ENCODE measurements around the gene NPPB.

NPPB gene

DNA sequence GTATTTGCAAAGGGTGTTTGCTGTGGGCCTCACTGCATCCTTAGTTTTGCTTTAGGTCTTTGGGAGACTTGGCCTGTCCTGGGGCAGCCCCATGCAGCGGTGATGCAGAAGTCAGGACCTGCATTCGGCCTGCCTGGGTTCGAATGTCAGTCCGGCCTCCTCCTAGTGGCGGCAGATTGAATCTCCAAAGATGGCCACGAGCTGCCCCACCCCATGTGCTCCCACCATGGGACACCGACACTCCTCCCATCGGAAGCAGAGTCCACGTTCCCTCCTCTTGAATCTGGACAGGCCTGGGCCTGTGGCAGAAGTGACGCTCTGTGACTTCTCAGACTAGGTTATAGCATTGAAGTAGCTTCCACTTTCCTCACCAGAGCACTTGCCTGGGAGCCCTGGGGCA, 16.3 kb upstream of the NPPB start:
- TF ChIP-seq, protein P1, sequence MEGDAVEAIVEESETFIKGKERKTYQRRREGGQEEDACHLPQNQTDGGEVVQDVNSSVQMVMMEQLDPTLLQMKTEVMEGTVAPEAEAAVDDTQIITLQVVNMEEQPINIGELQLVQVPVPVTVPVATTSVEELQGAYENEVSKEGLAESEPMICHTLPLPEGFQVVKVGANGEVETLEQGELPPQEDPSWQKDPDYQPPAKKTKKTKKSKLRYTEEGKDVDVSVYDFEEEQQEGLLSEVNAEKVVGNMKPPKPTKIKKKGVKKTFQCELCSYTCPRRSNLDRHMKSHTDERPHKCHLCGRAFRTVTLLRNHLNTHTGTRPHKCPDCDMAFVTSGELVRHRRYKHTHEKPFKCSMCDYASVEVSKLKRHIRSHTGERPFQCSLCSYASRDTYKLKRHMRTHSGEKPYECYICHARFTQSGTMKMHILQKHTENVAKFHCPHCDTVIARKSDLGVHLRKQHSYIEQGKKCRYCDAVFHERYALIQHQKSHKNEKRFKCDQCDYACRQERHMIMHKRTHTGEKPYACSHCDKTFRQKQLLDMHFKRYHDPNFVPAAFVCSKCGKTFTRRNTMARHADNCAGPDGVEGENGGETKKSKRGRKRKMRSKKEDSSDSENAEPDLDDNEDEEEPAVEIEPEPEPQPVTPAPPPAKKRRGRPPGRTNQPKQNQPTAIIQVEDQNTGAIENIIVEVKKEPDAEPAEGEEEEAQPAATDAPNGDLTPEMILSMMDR (IDR thresholded peaks at IDR 0.05; ENCODE audit: borderline replicate concordance, control extremely low read depth, extremely low read depth, insufficient read depth, missing control alignments), result no peak
- DNase-seq (ENCODE audit: low spot score), result no peak
- in situ Hi-C loops (cut with MboI; ENCODE audit: low sequenced_read_pairs, unreplicated experiment), result no loop called here

DNA sequence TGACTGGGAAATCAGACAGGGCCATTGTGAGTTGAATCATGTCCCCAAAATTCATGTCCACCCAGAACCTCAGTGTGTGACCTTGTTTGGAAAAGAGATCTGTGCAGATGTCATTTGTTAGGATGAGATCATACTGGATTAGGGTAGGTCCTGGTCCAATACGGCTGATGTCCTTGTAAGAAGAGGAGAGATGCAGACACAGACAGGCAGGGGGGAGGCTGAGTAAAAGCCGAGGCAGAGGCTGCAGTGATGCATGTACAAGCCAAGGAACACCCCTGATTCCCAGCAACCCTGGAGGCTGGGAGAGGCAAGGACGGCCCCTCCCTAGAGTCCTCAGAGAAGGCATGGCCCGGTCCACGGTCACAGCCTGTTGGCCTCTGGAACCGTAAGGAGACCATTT, 15.9 kb upstream of the NPPB start:
- in situ Hi-C loops (cut with MboI; ENCODE audit: low sequenced_read_pairs, unreplicated experiment), result no loop called here
- TF ChIP-seq, protein P1 (IDR thresholded peaks at IDR 0.05; ENCODE audit: borderline replicate concordance, control extremely low read depth, extremely low read depth, insufficient read depth, missing control alignments), result no peak

DNA sequence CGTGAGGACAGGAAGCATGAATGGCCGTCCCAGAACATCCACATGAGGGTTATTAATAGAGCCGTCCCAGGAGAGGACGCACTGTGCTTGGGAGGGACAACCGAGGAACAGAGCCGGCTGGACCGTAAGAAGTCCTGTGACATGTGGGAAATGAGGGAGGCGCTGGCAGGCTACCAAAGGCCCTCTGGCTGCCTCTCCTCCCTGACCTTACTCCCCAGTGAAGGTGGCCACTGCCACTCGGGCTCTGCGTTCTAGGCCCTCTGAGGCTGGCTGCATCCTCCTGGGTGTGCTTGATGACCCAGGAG, 15.5 kb upstream of the NPPB start:
- in situ Hi-C loops (cut with MboI; ENCODE audit: low sequenced_read_pairs, unreplicated experiment), result no loop called here
- no peak for DNase-seq (ENCODE audit: low spot score)
- TF ChIP-seq, protein P1 (IDR thresholded peaks at IDR 0.05; ENCODE audit: borderline replicate concordance, control extremely low read depth, extremely low read depth, insufficient read depth, missing control alignments), result no peak

More for the DNA sequence above, 15.9 kb upstream of the NPPB start:
- DNase-seq (ENCODE audit: low spot score), result no peak

DNA sequence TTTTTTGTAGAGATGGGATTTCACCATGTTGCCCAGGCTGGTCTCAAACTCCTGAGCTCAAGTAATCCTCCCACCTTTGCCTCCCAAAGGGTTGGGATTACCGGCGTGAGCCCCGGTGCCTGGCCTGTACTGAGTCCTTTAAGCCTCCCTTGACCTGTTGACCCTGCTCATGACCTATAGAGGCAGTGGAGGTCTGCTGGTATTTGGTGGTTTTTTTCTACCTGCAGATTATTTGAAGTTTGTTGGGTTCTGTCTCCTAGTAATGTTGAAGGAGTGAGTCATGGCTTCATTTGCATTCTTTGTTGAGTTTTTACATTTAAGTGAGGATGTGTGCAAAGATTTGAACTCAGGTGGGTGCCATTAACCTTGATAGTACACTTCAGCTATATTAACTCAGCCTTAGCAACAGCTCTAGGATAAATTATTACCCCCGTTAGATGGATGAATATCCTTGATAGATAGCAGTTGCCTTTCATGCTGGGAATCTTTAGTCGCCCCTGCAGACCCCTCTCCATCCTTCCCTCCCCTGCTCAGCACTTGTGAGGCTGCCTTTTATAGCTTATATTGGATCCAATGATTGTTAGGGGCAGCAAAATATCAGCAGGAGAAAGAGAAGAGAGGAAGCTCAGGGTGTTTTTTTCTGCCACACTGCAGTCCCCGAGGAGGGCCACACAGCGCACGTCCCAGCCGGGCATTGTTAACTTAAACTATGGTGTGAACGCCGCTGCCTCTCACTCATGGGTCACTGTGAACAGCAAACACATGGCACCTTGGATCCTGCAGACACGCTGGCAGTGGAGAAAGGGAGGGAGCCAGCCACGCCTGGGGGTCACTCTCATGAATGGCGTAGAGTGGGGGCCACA, 14.9 kb upstream of the NPPB start:
- TF ChIP-seq, protein P1 (IDR thresholded peaks at IDR 0.05; ENCODE audit: borderline replicate concordance, control extremely low read depth, extremely low read depth, insufficient read depth, missing control alignments), result no peak
- in situ Hi-C loops (cut with MboI; ENCODE audit: low sequenced_read_pairs, unreplicated experiment), result no loop called here

DNA sequence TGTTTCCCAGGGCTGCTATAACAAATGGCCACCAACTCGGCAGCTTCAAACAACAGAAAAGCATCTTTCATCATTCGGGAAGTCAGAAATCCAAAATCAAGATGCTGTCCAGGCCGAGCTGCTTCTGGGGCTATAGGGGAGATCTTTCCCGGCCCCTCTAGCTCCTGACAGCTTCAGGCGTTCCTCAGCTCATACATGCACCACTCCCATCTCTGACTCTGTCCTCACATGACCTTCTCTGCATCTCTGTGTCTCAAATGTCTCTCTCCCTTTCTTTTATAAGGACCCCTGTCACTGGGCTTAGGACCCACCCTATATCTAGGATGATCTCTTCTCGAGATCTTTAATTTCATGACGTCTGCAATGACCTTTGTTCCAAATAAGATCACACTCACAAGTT, 13.8 kb upstream of the NPPB start:
- in situ Hi-C loops (cut with MboI; ENCODE audit: low sequenced_read_pairs, unreplicated experiment), result no loop called here

More for the DNA sequence above, 14.9 kb upstream of the NPPB start:
- no peak for DNase-seq (ENCODE audit: low spot score)

DNA sequence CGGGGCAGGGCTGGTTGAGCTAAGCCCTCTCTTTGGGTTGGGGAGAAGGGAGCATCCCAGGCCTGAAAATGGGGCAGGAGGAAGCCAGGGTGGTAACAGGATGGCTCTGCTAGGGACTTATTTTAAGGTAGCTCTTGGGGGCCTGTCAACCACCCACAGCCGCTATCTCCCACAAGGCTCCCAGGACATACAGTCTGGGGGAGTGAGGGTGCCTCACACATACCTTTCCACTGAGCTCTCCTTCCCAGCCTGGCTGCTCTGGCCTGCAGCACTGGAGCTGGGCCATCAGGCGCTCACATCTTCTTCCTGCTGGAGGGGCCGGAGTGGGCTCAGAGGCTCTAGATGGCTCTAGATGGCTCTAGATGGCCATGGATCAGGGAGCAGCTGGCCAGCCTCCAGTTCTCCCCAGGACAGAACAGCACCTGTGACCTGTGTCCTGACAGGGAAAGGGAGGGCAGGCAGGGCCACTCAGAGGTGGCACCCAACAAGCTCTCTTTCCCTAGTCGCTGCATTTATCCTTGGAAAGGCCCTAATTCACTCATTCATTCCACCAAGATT, 11.0 kb upstream of the NPPB start:
- DNase-seq (ENCODE audit: low spot score), result no peak
- TF ChIP-seq, protein P1 (IDR thresholded peaks at IDR 0.05; ENCODE audit: borderline replicate concordance, control extremely low read depth, extremely low read depth, insufficient read depth, missing control alignments), result no peak
- in situ Hi-C loops (cut with MboI; ENCODE audit: low sequenced_read_pairs, unreplicated experiment), result no loop called here

More for the DNA sequence above, 13.8 kb upstream of the NPPB start:
- DNase-seq (ENCODE audit: low spot score), result no peak
- TF ChIP-seq, protein P1 (IDR thresholded peaks at IDR 0.05; ENCODE audit: borderline replicate concordance, control extremely low read depth, extremely low read depth, insufficient read depth, missing control alignments), result no peak

Data from GM13976 (cell line).